Measurements from ENCODE around the gene CDC42BPB.

- peak in 1 of 2 donors; percentile 25 for TF ChIP-seq CTCF (conservative IDR thresholded peaks at IDR 0.05 in 1 of 2, IDR thresholded peaks at IDR 0.05 in 1 of 2; ENCODE audit: extremely low read depth in 1 of 2, insufficient read depth in 1 of 2, low read depth in 1 of 2, low read length in 2 of 2)
- no peak for TF ChIP-seq EZH2 (IDR thresholded peaks at IDR 0.05; ENCODE audit: borderline replicate concordance, low read length)
These were observed 48.3 kb upstream of the CDC42BPB start for GRCh38 chr14:103105580-103106150.

Measured in mammary epithelial cell (primary cell).